Kidney tubule cell (primary cell): ENCODE measurements around the gene KRTAP5-2.
A peak's percentile ranks its signal among the peaks of the same experiment; 100 is the strongest.

Experiments used
- DNase-seq: peaks from one replicate; pipeline ENCODE4 v3.0.0-alpha.2; 2018; ENCODE audit warnings: low spot score

Gene KRTAP5-2

DNA sequence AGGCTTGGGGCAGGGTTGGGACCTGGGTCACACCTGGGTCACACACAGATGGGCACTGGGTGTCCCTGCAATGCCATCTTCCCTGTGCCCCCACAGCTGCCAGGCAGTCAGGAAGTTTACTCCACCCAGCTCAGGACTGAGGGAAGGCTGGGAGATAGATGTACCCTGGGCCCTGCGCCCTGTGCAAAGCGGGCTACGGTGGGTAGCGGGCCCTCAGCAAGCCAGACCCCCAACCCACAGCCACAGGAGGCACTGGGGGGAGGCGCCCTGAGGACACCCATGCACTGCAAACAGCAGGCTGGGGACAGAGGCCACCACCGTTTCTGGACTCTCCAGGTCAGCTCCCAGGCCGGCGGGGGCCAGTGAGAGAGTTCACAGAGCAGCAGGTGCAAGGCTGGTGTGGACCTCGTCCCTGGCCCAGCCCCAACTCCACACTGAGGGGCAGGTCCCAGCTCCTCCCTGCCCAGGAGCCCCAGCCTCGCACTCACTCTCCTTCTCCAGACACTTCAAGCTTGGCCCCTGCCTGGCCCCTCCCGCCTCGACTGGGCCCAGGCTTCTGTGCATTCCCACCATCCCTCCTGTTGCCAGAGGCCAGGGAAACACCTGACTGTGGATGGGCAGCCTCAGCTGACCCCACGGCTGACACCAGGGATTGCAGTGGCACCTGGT lies 30.9 kb downstream of the KRTAP5-2 start:
- no peak for DNase-seq

DNA sequence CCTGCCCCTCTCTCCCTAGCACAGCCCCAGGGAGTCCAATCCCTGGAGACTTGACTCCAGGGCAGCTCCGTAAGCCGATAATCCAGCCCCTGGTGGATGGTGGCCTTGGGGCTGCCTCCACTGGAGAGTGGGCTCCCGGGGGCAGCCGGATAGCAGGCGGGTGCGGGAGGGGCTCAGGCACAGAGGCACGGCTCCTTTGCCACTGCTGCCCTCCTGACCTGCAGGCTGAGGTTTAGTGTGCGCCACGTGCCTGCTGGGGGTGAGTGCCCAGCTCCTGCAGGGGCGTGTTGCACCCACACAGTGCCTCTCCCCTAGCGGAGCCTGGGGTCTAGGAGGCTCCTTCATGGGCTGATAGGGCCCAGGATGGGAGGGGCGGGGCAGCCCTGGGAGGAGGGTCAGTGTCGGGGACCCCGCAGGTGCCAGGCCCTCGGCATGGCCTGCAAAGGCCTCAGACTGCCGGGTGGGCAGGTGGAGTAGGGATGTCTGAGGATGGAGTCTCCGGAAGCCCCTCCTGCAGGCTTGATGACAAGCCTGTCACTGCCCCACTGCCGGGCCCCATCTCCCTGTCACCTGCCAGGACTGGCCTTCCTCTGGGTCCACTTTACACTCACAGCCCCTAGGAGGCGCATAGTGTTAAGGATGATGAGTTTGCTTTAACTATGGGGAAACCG lies 31.6 kb downstream of the KRTAP5-2 start:
- DNase-seq: no peak

DNA sequence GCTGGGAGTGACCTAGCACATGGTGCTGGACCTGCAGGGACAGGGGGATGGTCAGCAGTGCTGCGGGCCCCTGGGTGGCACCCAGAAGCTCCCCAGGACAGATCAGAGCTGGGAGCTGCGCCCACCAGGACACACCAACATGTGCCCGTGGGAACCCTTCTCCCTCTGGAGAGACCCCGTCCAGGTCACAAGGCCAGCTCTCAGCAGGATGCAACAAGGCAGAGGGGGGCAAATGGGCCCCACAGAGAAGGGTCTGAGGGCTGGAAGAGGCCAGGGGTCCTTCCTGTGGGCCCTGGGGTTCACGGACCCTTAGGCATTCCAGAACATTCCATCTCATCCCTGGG lies 32.2 kb downstream of the KRTAP5-2 start:
- no peak for DNase-seq

DNA sequence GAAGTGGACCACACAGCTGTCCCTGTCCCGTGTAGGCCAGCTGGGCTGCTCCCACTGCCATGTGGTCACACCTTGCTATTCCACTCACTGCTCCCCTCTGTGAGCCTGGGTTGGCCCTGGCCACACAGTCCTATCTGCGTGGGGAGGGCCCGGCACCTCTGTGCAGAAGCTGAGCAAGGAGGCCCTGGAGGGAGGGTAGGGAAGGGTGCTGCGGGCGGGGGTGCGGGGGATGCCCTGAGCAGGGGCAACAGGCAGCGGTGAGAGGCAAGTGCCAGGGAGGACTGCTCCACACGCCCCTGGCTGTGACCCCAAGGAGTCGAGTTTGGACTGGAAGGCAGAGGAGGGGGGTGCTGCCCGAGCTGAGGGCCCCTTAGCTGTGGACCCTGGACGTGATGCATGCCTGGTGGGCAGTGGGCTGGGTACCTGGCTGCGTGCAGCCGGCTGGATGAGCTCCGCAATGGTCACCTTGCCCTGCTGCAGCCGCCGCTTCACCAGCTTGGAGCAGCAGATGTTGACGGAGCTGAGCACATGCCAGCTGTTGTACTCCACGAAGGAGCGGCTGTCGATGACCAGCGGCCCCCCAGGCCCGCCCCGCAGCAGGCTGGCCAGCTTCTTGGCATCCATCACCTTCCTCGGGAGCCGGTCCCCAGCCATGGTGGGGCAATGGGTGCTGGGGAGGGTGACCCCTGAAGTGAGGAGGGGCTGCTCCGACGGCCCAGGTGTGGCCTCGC lies 32.8 kb downstream of the KRTAP5-2 start:
- no peak for DNase-seq

DNA sequence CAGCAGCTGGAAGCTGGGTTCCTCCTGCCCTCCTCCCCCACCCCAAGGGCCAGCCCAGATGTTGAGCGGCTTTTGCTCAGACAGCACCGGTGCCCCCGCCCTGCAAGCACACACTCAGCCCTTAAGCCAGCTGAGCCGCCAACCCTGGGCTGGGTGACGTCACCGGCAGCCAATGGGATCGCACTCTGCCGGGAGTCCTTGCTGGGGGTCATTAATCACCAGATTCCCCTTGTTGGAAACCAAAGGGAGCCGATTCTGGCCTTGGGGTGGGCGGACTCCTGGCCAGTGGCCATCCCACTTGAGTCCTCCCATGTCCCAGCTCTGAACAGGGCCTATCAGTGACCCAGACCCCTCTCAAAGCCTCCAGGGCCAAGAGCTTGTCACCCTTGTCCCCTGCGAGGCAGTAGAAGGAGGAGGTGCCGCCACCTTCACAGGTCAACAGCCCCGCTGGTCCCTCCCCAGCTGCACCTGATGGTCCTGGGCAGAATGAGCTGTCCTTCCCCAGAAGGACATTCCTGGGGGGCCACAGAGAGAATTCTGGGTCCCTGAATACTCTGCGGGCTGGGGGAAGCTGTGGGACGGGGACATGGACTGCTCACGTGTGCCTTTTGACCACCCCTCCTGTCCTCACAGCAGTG lies 33.4 kb downstream of the KRTAP5-2 start:
- peak; percentile 95 for DNase-seq

DNA sequence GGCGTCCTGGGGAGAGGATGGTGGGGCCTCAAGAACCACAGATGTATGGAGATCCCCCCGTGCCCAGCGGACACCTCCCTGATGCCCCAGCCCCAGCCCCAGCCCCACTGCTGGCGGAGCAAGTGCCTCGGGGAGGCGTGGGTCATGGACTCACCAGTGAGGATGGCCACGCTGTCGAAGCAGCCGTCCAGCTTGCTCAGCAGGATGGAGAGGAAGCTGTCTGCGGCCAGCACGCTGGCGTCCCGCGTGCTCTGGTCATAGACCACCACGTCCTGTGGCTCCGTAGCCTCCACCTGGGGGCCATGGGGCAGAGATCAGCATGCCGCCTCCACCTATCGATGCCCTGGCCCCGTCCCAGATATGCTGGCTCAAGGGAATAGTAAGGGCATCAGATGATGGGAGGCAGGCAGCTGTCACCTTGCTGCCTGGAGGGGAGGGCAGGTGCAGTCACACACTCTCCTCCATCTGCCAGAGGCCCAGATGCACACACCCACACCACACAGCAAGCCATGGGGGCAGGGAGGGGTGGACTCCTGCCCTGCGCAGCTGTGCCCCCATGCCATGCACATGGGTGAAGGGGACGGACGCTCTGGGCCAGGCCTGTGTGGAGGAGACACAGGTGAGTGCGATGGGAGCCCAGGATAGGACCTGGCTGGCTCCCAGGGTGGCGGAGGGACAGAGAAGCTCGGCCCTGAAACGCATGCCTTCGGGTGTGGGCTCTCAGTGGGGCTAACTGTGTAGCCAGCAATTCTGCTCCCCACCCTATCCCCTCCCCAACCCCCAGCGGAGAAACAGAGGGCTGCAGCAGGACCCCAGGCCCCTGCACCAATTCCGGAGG lies 34.2 kb downstream of the KRTAP5-2 start:
- DNase-seq: no peak

DNA sequence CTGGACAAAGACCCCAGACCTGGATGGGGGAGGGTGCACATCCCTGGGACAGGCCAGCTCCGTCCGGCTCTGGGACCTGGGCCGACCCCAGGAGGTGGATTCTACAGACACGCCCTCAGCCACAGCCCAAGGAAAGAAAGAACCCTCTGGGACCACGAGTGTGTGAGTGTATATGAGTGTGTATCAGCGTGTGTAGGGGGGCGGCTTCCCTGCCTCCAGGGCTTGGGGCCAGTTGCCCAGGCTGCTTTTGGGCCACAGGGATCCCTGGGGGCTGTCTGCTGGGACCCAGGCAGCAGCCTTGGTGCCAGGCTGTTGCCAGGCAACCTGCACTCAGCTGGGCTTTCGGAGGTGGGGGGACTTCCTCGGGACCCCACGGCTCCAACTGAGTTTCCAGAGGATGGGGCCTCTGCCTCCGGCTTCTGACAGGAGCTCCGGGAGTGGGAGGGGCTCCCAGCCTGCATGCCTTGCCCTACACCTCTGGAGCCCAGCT lies 34.9 kb downstream of the KRTAP5-2 start:
- no peak for DNase-seq

DNA sequence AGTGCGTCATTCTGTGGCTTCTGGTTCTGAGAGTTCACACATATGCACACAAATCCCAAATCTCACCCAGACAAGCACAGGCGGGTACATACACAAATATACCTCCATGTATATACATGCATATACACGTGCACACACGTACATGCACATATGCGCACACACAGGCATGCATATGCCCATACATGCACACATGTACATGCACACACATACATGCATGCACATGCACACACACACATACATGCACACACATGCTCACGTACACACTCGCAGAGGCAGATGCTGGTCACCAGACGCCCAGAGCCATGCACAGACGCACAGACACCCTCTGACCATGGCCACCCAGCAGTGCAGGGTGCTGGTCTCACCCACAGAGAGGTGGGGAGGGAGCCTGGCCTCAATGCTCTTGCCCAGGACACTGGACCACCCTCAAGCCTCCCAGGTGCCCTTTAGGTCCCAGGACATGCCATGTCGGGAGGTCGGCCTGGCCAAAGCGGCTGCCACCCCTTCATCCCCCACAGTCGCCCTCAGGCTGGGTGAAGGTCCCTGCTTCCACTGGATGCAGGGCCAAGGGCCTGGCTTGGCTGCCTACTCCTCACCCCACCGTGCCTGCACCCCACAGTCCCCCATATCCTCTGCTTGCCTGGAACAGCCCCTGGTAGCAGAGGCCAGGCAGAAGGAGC lies 35.5 kb downstream of the KRTAP5-2 start:
- no peak for DNase-seq

DNA sequence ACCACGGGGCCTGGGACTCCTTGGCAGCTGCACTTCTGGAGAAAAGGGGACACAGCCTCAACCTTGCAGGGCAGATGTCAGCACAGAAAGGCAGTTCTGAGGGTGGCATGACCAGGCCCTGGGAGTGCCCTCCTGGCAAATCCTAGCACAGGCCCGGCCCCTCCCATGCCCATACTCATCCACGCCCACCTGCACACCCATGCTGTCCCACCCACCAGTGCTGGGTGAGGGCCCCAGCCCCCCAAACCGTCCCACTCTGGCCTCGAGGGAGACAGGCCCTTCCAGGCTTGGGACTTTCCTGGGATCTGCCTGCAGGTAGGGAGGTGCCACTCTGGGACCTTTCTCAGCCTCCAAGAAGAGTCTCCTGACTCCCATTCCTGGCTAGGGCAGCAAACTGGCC lies 36.1 kb downstream of the KRTAP5-2 start:
- no peak for DNase-seq

DNA sequence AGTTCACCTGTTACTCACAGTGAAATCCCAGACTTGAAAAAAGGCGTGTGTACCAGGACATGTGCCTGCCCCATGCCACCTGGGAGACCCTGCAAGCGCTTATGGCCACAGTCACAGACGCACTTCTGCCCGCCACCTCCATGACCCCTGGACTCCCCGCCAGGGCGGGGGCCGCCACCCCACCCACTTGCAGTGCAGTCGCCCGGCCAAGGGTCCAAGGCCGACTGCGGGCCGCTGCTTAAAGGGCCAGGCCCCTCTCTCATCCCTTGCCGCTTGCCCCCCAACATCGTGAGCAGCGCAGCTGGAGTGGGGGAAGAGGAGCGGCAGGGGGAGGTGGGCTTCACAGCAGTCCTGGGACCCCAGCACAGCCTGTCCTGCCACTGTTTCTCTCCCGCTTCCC lies 36.8 kb downstream of the KRTAP5-2 start:
- no peak for DNase-seq

DNA sequence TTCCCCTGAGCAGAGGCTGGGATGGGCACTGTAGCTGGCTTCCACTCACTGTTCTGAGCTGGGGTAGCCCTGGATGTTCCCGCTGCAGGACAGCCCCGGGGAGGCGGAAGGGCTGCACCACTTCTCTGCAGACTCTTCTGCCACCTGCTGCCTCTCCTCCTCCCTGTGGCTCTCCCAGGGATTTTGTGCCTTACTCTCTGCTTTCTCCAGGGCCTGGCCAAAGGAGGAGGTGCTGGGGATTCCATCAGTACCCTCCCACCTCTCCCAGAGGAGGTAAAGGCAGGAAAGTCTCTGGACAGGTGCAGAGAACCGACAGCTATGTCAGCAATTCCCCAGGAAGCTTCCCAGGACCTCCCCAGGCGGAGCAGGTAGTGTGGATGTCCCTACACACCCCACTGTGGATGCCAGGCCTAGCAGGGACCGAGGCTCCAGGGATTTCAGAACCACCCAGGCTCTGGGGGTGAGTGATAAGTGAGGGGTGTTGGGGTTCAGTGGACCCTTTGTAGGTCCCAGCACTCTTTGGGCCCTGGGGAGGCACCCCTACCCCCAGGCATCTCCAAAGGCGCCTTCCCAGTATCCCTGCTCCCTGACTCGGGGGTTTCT lies 37.3 kb downstream of the KRTAP5-2 start:
- DNase-seq: no peak

DNA sequence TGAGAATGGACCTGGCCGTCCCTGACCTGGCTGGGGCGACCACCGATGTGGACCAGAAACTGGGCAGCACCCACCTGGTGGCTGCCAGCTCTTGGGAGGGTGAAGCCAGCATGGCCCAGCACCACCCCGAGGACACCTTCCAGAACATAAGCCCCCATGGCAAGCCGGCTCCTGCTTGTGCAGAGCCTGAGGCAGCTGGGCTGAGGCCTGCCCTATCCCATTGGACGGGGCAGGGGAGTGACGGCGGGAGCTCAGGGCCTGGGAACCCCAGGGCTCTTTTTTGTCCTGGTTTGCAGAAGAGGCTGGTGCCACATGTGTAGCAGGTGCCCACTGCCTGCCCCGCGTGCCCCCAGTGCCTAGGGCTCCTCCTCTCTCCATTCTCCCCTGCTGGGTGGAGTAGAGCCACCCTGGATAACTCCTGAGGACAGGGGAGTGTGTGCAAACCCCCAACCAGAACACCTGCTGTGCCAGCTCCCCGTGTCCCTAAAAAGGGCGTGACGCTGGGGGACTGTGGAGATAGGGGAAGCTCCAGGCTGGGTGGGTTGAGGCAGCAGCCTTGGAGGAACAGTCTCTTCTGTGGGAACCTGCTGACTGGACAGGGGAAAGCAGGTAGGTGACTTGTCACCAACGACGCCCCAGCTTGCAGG lies 38.0 kb downstream of the KRTAP5-2 start:
- no peak for DNase-seq

DNA sequence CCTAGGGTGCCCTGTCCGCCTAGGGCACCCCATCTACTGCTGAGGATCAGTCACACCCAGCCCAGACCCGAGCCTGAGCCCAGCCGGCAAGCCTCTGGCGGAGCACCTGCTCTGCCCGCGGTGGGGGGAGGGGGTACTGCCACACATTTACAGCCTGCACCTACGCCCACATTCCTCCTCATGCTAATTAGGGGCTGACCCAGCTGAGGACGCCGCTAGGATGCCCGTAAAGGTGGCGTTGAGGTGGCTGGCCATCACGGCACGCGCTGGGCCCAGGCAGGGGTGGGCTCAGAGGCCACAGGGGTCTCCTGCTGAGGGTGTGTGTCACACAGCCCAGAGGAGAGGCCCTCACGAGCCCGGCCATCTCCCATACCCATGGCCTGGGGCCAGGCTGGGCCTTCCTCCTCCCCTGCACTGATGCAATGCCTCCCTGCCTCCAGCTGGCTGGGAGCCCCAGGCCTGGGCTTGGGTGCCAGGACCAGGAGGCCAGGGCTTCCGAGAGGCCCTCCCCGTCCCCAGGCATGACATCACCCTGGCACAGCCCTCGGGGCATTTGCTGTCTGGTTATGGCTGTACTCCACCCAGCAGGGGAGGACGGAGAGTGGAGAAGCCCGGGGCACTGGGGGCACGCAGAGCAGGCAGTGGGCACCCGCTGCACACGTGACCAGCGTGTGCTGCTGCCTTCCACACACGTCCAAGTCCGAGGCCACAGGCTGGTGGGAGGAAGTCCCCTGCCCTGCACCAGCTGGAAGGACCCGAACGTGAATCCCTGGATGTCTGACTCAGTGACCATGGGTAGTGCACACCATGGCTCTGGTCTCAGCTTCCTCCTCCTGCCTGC lies 38.8 kb downstream of the KRTAP5-2 start:
- DNase-seq: peak; percentile 97

DNA sequence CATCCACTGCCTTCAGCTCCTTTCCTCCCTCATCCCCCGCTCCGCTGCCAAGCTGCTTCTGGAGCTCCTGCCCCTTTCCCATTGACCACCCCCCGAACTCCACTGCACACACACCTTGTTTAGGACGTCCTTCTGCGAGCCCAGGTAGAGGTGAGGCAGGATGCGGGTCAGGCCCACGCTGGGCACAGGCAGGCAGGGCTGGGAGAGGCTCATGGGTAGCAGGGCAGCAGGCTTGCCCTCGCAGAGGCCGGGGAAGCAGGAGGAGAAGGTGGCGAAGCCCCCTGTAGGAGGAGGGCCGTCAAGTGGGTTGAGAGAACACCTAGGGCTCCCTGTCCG lies 39.4 kb downstream of the KRTAP5-2 start:
- DNase-seq: no peak

DNA sequence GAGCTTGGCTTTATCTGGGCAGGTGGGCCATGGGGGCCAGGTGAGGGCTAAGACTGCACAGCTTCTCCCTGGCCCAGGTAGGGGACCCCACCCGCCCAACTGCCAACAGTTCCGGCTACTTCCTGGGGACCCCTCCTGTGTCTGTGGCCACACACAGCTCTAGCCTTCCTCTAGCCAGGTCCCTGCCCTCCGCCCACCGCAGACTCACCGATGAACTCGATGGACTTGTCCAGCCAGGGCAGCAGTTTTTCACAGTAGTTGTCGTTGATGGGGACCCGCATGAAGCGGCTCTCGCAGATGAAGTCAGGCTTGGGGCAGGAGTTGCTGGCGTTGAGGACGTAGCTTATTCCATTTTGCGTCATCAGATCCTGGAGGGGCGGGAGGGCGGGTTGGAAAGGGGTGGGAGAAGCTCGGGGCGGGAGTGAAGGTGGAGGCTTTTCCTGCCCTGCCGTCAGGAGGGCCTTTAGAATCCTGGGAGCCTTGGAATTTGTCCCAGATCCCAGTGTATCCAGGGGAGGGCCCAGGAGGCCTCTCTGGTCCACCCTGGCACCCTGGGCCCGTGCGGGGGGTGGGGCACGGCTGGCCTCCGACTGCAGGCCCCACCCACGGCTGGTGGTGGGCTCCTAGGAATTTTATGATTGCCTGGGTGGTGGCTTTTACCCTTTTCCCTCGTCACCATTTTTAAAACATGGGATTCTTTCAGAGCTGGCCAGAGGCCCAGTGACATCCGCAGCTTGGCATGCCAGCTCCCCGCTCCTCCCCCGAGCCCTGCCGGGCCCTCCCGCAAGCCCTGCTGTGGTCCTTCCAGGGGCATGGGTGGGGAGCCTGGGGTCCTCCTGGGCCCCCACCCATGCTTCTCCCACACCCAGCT lies 40.0 kb downstream of the KRTAP5-2 start:
- DNase-seq: peak; percentile 90

DNA sequence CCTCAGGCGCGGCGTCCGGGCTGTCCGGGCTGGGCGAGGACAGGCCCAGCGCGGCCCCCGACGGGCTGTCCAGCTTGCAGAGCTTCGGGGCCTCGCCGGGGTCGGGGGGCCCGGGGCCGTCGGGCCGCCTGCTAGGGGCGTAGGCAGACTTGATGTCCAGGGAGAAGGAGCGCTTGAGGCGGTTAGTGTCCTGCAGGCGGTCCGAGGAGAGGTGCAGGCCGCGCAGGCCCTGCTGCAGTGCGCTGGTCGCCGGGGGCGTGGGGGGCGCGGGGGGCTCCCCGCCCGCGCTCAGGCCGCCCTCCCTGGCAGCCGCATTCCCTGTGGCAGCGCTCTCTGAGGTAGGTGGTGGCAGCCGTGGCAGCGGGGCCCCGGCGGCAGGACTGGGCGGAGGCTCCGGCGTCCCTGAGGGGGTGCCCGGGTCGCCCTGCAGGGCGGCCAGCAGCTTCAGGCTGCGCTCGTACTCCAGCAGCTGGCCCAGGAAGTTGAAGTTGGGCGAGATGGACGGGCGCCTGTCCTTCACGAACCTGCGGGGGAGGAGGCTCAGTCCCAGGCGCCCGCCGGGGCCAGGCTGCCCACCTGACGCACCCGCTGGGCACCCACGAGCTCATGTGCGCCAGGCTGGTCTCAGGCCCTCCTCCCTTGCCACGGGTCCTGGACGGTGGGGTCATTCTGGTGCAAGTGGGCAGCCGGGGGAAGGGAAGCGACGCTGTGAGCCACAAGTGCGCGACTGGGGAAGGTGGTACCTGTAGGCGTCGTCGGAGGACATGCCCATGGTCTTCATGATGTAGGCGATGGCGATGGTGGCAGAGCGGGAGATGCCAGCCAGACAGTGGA lies 40.8 kb downstream of the KRTAP5-2 start:
- DNase-seq: no peak

DNA sequence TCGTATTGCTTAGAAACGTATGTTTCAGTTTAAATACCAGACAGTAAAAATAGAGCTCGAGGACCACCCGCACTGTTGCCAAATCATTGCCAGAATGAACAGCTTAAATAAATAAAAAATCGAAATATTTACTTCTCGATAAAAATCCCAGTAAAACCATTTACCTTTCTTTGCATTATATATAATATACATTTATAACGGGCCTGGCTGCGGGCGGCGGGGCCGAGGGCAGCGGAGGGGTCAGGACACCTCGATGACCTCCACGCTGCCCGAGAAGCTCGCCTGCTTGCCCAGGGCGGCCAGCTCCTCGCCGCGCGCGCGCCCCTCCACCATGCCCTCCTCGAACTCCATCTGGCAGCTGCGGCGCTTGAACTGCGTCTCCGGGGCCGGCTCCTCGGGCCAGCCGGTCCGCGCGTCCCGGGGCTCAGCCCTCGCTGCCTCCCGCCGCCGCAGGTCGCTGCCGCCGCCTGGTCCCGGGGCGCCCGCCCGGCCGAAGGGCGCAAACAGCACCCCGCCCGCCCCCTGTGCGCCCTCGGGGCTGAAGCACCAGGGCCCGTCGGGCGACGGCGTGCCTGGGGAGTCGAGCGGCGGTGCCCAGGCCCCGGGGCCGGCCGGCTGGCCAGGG lies 41.7 kb downstream of the KRTAP5-2 start:
- DNase-seq: no peak
